ENCODE data around the gene CLCN3. TPM values are rescaled to one million over a fixed set of nuclear protein-coding genes. Genes with fewer than 3 reads are reported as not detected.

The CLCN3 gene
- total and polyA plus RNA-seq, 2 of the 13 experiments (the other 11 are each of a cell fraction or from before 2014, with no cell fraction given) = 13.6 to 23.7 TPM

DNA sequence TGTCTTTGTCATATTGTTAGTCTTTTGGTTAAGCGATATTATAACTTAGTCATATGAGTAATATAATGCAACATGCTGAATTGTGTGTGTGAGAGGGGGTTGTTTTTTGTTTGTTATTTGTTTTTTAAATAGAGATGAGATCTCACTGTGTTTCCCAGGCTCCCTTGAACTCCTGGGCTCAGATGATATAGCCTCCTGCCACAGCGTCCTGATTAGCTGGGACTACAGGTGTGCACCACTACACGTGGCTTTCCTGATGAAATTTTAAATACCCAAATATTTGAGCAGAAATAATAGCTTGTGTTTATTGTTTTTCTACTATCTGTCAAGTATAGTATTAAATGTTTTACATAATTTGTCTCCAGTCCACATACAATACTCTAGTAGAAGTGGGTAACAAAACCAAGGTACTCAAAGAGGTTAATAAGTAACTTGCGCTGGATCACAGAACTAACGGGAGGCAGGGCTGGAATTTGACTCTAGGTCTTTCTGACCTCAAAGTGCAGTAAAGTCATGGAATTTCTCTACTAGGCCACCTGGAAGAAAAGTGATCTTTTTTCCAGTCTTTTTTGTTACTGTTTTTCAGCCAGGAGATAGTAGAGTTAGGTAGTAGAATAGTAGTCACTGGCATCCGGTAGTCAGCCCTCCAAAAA, 47.8 kb downstream of the CLCN3 start (continued):
- TF ChIP-seq TSC22D2 (CRISPR knock-in tag; IDR thresholded peaks at IDR 0.05; ENCODE audit: borderline replicate concordance) (no peak), KAT8 (CRISPR knock-in tag; IDR thresholded peaks at IDR 0.05) (peak; percentile 36; the same call in 1 of the 2 replicates), MIXL1 (CRISPR knock-in tag; IDR thresholded peaks at IDR 0.05) (peak; percentile 26; the same call in 1 of the 2 replicates), MED8 (CRISPR knock-in tag; IDR thresholded peaks at IDR 0.05; ENCODE audit: insufficient replicate concordance) (no peak), LCORL (IDR thresholded peaks at IDR 0.05) (no peak), LCORL (CRISPR knock-in tag; IDR thresholded peaks at IDR 0.05) (0 out of 2 replicates have a peak, but pooled peaks have one; percentile 35), PAF1 (CRISPR knock-in tag; IDR thresholded peaks at IDR 0.05) (no peak), ELF1 (CRISPR knock-in tag; IDR thresholded peaks at IDR 0.05) (no peak), POGZ (CRISPR knock-in tag; IDR thresholded peaks at IDR 0.05) (peak; percentile 54; the same call in 1 of the 2 replicates), SOX6 (IDR thresholded peaks at IDR 0.05) (no peak), SOX6 (CRISPR knock-in tag; IDR thresholded peaks at IDR 0.05) (peak; percentile 47; the same call in 1 of the 2 replicates), DMAP1 (CRISPR knock-in tag; IDR thresholded peaks at IDR 0.05) (no peak), GATAD2A (CRISPR knock-in tag; IDR thresholded peaks at IDR 0.05) (0 out of 2 replicates have a peak, but pooled peaks have one; percentile 15), TCF12 (IDR thresholded peaks at IDR 0.05) (no peak), TCF12 (CRISPR knock-in tag; IDR thresholded peaks at IDR 0.05) (no peak)
- TF ChIP-seq, protein P1, sequence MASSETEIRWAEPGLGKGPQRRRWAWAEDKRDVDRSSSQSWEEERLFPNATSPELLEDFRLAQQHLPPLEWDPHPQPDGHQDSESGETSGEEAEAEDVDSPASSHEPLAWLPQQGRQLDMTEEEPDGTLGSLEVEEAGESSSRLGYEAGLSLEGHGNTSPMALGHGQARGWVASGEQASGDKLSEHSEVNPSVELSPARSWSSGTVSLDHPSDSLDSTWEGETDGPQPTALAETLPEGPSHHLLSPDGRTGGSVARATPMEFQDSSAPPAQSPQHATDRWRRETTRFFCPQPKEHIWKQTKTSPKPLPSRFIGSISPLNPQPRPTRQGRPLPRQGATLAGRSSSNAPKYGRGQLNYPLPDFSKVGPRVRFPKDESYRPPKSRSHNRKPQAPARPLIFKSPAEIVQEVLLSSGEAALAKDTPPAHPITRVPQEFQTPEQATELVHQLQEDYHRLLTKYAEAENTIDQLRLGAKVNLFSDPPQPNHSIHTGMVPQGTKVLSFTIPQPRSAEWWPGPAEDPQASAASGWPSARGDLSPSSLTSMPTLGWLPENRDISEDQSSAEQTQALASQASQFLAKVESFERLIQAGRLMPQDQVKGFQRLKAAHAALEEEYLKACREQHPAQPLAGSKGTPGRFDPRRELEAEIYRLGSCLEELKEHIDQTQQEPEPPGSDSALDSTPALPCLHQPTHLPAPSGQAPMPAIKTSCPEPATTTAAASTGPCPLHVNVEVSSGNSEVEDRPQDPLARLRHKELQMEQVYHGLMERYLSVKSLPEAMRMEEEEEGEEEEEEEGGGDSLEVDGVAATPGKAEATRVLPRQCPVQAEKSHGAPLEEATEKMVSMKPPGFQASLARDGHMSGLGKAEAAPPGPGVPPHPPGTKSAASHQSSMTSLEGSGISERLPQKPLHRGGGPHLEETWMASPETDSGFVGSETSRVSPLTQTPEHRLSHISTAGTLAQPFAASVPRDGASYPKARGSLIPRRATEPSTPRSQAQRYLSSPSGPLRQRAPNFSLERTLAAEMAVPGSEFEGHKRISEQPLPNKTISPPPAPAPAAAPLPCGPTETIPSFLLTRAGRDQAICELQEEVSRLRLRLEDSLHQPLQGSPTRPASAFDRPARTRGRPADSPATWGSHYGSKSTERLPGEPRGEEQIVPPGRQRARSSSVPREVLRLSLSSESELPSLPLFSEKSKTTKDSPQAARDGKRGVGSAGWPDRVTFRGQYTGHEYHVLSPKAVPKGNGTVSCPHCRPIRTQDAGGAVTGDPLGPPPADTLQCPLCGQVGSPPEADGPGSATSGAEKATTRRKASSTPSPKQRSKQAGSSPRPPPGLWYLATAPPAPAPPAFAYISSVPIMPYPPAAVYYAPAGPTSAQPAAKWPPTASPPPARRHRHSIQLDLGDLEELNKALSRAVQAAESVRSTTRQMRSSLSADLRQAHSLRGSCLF (CRISPR knock-in tag; IDR thresholded peaks at IDR 0.05; ENCODE audit: borderline replicate concordance) = no peak
- TF ChIP-seq, protein P2, sequence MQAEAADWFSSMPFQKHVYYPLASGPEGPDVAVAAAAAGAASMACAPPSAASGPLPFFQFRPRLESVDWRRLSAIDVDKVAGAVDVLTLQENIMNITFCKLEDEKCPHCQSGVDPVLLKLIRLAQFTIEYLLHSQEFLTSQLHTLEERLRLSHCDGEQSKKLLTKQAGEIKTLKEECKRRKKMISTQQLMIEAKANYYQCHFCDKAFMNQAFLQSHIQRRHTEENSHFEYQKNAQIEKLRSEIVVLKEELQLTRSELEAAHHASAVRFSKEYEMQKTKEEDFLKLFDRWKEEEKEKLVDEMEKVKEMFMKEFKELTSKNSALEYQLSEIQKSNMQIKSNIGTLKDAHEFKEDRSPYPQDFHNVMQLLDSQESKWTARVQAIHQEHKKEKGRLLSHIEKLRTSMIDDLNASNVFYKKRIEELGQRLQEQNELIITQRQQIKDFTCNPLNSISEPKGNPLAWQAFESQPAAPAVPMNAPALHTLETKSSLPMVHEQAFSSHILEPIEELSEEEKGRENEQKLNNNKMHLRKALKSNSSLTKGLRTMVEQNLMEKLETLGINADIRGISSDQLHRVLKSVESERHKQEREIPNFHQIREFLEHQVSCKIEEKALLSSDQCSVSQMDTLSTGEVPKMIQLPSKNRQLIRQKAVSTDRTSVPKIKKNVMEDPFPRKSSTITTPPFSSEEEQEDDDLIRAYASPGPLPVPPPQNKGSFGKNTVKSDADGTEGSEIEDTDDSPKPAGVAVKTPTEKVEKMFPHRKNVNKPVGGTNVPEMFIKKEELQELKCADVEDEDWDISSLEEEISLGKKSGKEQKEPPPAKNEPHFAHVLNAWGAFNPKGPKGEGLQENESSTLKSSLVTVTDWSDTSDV (CRISPR knock-in tag; IDR thresholded peaks at IDR 0.05) = no peak
- TF ChIP-seq, protein P3, sequence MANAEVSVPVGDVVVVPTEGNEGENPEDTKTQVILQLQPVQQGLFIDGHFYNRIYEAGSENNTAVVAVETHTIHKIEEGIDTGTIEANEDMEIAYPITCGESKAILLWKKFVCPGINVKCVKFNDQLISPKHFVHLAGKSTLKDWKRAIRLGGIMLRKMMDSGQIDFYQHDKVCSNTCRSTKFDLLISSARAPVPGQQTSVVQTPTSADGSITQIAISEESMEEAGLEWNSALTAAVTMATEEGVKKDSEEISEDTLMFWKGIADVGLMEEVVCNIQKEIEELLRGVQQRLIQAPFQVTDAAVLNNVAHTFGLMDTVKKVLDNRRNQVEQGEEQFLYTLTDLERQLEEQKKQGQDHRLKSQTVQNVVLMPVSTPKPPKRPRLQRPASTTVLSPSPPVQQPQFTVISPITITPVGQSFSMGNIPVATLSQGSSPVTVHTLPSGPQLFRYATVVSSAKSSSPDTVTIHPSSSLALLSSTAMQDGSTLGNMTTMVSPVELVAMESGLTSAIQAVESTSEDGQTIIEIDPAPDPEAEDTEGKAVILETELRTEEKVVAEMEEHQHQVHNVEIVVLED (CRISPR knock-in tag; IDR thresholded peaks at IDR 0.05; ENCODE audit: borderline replicate concordance) = no peak

Measured in HepG2 (cell line).